ENCODE data around the gene ZFP64. TPM values are rescaled to one million over a fixed set of nuclear protein-coding genes. Genes with fewer than 3 reads are reported as not detected.

The ZFP64 gene
- total RNA-seq, 2 donors from 2014 or later, result 11.5 to 14.4 TPM

DNA sequence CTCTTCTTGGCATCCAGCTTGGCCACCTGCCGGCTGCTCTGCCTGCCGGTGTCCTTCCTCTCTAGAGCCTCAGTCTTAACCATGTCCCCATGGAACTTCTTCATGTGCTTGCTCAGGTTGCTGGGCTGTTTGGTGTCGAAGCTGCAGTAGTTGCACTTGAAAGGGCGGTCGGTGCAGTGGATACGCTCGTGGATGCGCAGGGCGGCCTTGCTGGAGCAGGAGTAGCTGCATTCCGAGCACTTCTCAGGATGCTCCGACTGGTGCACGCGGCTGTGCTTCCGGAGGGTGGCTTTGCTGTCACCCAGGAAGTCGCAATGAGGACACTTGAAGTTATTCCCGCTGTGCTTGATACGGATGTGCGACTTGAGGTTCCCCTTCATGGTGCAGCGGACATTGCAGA, 38.7 kb downstream of the ZFP64 start:
- no peak overlapping the region for H3K27ac ChIP-seq
- H3K4me3 ChIP-seq, result no peak overlapping the region
- ATAC-seq (ENCODE audit: insufficient number of reproducible peaks, low FRiP score, low read depth) (no peak), DNase-seq (ENCODE audit: low spot score) (no peak)
- H3K4me1 ChIP-seq (ENCODE audit: control insufficient read depth in 1 of 2, low read depth in 2 of 2), result no peaks in the 10 kb centered on the region
- peaks cover 19% of the 10 kb centered on the region for H3K36me3 ChIP-seq
- H3K9me3 ChIP-seq, result peaks cover 5% of the 10 kb centered on the region
- TF ChIP-seq, protein P1, sequence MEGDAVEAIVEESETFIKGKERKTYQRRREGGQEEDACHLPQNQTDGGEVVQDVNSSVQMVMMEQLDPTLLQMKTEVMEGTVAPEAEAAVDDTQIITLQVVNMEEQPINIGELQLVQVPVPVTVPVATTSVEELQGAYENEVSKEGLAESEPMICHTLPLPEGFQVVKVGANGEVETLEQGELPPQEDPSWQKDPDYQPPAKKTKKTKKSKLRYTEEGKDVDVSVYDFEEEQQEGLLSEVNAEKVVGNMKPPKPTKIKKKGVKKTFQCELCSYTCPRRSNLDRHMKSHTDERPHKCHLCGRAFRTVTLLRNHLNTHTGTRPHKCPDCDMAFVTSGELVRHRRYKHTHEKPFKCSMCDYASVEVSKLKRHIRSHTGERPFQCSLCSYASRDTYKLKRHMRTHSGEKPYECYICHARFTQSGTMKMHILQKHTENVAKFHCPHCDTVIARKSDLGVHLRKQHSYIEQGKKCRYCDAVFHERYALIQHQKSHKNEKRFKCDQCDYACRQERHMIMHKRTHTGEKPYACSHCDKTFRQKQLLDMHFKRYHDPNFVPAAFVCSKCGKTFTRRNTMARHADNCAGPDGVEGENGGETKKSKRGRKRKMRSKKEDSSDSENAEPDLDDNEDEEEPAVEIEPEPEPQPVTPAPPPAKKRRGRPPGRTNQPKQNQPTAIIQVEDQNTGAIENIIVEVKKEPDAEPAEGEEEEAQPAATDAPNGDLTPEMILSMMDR (IDR thresholded peaks at IDR 0.05), result no peak
- no peaks in the 10 kb centered on the region for H3K27me3 ChIP-seq (replicated peaks; ENCODE audit: insufficient read depth)

DNA sequence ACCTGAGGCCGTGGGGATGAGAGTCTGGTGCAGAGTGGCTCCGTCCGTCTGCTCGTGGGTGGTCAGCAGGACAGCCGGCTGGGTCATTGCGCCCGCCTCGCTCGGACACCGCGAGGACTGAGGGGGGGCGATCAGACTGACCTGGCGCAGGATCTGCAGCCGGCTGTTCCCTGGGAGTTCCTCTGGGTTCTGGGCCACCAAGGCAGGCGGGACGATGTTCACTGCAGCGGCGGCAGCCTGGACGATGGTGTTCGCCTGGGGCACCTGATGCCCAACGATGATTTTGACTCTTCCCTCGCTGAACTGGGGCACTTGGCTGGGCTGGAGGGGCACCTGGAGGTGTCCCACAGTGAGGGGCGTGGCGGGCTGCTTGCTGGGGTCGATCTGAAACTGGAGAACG, 39.2 kb downstream of the ZFP64 start:
- Histone ChIP-seq H3K36me3 (peaks cover 19% of the 10 kb centered on the region), H3K4me3 (no peak overlapping the region)
- no peak for ATAC-seq (ENCODE audit: insufficient number of reproducible peaks, low FRiP score, low read depth)

DNA sequence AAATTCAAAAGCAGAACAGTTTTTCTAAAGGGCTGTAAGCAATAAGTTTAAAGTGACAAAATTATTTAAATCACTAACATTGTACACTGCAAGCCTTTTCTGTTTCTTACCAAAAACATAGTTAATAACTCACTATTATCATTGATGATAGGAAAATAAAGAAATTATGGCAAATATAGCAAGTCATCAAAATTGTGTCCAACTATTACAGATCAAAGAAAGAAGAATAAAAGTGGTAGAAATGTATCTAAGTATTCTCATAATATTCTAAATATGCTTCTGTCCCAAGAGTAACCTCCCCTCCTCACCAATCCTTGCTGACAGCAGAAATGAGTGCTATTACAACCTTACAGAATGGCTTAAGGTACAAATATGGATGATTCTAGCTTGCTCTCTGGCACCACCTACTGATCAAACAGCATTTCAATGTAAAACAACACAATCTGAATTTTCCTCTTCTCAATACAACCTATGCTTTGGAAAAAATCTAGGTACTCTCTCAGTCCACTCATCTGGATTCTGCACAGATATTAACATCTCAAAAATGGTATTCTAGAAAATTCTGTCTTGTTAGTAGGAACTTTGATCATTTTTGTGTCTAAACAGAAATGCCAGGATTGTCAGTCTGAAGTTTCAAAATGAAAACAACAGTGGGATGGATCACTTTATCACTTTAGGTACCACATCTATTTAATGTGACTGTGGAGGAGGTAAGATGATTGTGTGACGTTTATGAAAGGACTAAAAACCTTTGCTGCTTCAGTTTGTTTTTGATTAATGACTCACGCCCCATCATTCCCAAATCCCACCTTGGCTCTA, 40.9 kb downstream of the ZFP64 start:
- DNase-seq (ENCODE audit: low spot score) (no peak), ATAC-seq (ENCODE audit: insufficient number of reproducible peaks, low FRiP score, low read depth) (no peak)
- TF ChIP-seq, protein P1 (IDR thresholded peaks at IDR 0.05), result peak; percentile 68
- peaks cover 19% of the 10 kb centered on the region for H3K36me3 ChIP-seq
- H3K9me3 ChIP-seq, result no peaks in the 10 kb centered on the region
- no peaks in the 10 kb centered on the region for H3K4me1 ChIP-seq (ENCODE audit: control insufficient read depth in 1 of 2, low read depth in 2 of 2)
- no peak overlapping the region for H3K27ac ChIP-seq
- no peaks in the 10 kb centered on the region for H3K27me3 ChIP-seq (replicated peaks; ENCODE audit: insufficient read depth)
- H3K4me3 ChIP-seq, result no peak overlapping the region

More for the DNA sequence above, 39.2 kb downstream of the ZFP64 start:
- Histone ChIP-seq H3K27me3 (replicated peaks; ENCODE audit: insufficient read depth) (no peaks in the 10 kb centered on the region), H3K27ac (no peak overlapping the region), H3K9me3 (peaks cover 2% of the 10 kb centered on the region), H3K4me1 (ENCODE audit: control insufficient read depth in 1 of 2, low read depth in 2 of 2) (no peaks in the 10 kb centered on the region)
- no peak for DNase-seq (ENCODE audit: low spot score)
- TF ChIP-seq, protein P1 (IDR thresholded peaks at IDR 0.05), result no peak

DNA sequence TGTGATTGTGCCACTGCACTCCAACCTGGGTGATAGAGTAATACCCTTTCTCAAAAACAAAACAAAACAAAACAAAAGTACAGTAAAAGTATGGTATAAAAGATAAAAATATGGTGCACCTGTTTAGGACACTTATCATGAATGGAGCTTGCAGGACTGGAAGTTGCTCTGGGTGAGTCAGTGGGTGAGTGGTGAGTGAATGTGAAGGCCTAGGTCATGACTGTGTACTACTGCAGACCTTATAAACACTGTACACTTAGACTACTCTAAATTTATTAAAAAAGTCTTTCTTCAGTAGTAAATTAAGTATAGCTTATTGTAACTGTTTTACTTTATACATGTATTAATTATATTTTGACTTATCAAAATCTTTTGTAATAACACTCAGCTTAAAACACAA, 46.0 kb downstream of the ZFP64 start:
- Histone ChIP-seq H3K36me3 (no peaks in the 10 kb centered on the region), H3K4me1 (ENCODE audit: control insufficient read depth in 1 of 2, low read depth in 2 of 2) (no peaks in the 10 kb centered on the region), H3K4me3 (no peak overlapping the region), H3K27me3 (replicated peaks; ENCODE audit: insufficient read depth) (no peaks in the 10 kb centered on the region), H3K9me3 (no peaks in the 10 kb centered on the region), H3K27ac (no peak overlapping the region)
- ATAC-seq (ENCODE audit: insufficient number of reproducible peaks, low FRiP score, low read depth), result no peak
- TF ChIP-seq, protein P1 (IDR thresholded peaks at IDR 0.05), result no peak
- DNase-seq (ENCODE audit: low spot score), result no peak

DNA sequence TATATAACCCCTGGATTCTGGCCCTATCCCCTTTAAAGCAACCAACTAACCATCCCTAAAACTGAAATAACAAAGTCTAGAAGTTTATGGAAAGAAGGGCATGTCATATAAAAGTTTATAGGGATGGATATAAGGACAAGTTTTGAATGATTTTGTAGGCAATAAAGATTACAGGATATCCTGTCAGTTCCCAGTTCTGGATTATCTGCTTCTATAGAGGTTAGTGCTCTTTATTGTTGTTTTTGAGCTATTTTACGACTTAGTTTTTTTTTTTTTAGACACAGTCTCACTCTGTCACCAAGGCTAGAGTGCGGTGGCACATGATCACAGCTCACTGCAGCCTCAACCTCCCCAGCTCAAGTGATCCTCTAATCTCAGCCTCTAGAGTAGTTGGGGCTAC, 48.3 kb downstream of the ZFP64 start:
- no peaks in the 10 kb centered on the region for H3K27me3 ChIP-seq (replicated peaks; ENCODE audit: insufficient read depth)
- ATAC-seq (ENCODE audit: insufficient number of reproducible peaks, low FRiP score, low read depth) (no peak), DNase-seq (ENCODE audit: low spot score) (no peak)
- no peak overlapping the region for H3K27ac ChIP-seq
- no peaks in the 10 kb centered on the region for H3K36me3 ChIP-seq
- H3K9me3 ChIP-seq, result no peaks in the 10 kb centered on the region
- no peak overlapping the region for H3K4me3 ChIP-seq
- TF ChIP-seq, protein P1 (IDR thresholded peaks at IDR 0.05), result no peak
- no peaks in the 10 kb centered on the region for H3K4me1 ChIP-seq (ENCODE audit: control insufficient read depth in 1 of 2, low read depth in 2 of 2)
